Esophagus muscularis mucosa (tissue), 4 donors: ENCODE measurements around the gene ZNF331. TPM values are rescaled to one million over a fixed set of nuclear protein-coding genes. Genes with fewer than 3 reads are reported as not detected.
"Not testable (repeated sequence)": the region's sequence is repeated elsewhere in the genome, so short reads cannot be mapped to it uniquely, and the experiment has no call there.

ENCODE experiments used
- DNase-seq: peaks from one replicate; pipeline ENCODE4 v3.0.0-alpha.2; 2017; ENCODE audit errors: extremely low spot score
- H3K27ac ChIP-seq, 4 donors: fragments of 200-600 bp; sonication (generic); replicated peaks in 1 of 4; 1 replicate in 3 of 4; 2 replicates in 1 of 4; pipeline ENCODE4 v1.5.1; 2016 to 2019; ENCODE audit warnings: mild to moderate bottlenecking in 1 of 4
- H3K27me3 ChIP-seq, 4 donors: fragments of 200-600 bp; sonication (generic); one replicate each; pipeline versions ENCODE4 v1.5.1 to v1.6.0; 2016 to 2019
- H3K36me3 ChIP-seq, 4 donors: fragments of 200-600 bp; sonication (generic); one replicate each; pipeline ENCODE4 v1.5.1; 2016 to 2019
- H3K4me1 ChIP-seq, 4 donors: fragments of 200-600 bp; sonication (generic); one replicate each; pipeline ENCODE4 v1.5.1; 2016 to 2019
- H3K4me3 ChIP-seq, 4 donors: fragments of 200-600 bp; sonication (generic); 1 replicate in 2 of 4; 2 replicates in 2 of 4; pipeline ENCODE4 v1.5.1; 2016 to 2019; ENCODE audit warnings: mild to moderate bottlenecking in 4 of 4, moderate library complexity in 1 of 4
- H3K9me3 ChIP-seq, 4 donors: fragments of 200-600 bp; sonication (generic); 1 replicate in 3 of 4; 2 replicates in 1 of 4; pipeline ENCODE4 v1.5.1; 2016 to 2019
- EP300 ChIP-seq: sonication (generic); formaldehyde crosslinking; IDR thresholded peaks from one replicate; pipeline ENCODE4 v1.6.1; 2017; ENCODE audit warnings: antibody characterized with exemption
- POLR2A ChIP-seq: fragments of 450-650 bp; IDR thresholded peaks from one replicate; pipeline ENCODE4 v1.6.1; 2017; ENCODE audit warnings: antibody characterized with exemption, moderate library complexity, mild to moderate bottlenecking, low read depth
- POLR2AphosphoS5 ChIP-seq, 2 donors: sonication (generic); formaldehyde crosslinking; IDR thresholded peaks; one replicate each; pipeline ENCODE4 v1.6.1; 2017; ENCODE audit warnings: antibody characterized with exemption in 2 of 2
- WGBS: methylation state at CpG from one replicate; pipeline ENCODE4 v1.1.5; 2018; 5-methylcytosine and 5-hydroxymethylcytosine counted together
- intact Hi-C: fragments of 100-400 bp; cut with DNase I; formaldehyde crosslinking; loops from one replicate; pipeline ENCODE4 v1.15.1; 2023
- total RNA-seq, 4 donors: library from RNA; depleted of rRNA; stranded (reverse); fragments of >200 nt; gene quantifications; one replicate each; pipeline versions ENCODE4 v1.1.0 to v1.2.1, GENCODE V29; 2016
- TF ChIP-seq, protein P1 (sequence below), 3 experiments: fragments of 200-600 bp in 2 of 3; fragments of 450-650 bp in 1 of 3; sonication (generic) in 2 of 3; IDR thresholded peaks; one replicate each; pipeline ENCODE4 v1.5.1; 2017 to 2019; ENCODE audit warnings: antibody characterized with exemption in 3 of 3, mild to moderate bottlenecking in 2 of 3, moderate library complexity in 1 of 3

Gene ZNF331
- 10 to 100 TPM; 12.0 to 19.4 (median 16.3) TPM for total RNA-seq

DNA sequence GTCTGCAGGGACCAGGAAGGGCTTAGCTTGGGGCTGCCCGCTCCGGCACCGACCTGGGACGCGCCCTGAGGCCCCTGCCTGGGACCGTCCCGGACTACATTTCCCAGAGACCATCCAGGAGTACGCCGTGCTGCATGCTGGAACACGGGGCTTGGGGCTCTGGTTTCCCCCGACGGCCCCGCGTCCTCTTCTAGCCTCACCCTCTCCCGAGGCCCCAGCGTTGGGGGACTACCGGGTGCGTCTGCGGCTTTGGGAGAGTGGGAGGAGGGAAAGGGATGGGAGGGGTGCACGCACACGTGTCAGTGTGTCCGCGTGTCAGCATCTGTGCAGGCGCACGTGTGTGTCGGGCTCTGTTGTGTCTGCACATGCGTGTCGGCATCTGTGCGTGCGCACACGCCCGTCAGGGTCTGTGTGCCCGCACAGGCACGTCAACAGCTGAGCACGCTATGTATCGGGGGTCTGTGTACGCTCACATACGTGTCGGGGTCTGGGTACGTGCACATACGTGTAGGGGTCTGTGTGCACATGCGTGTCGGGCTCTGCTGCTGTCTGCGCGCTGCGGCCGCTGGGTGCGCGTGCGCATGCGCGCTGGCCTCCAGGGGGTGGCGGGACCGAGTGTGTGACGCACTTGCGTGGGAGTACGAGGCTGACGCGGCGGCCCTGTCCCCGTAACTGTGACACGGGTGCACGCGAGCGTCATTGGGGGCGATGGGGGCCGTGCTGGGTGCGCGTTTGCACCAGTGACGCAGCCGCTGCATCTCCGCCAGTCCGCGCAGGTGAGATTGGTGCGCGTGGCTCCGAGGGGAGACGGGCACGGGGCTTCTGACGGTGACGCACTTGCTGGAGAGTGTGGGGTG is at the start of gene ZNF331:
ZNF331 (plus strand) TSS at position 625 of the 857 bp plus-strand sequence. CDS start 31,232 bp downstream, outside the sequence.
- peak within 1 kb of the TSS; percentile 84 to 88 (median 86) for H3K27ac ChIP-seq
- H3K4me3 ChIP-seq = peak within 1 kb of the TSS; percentile 65 to 72 (median 67)
- no peaks in the 10 kb centered on the region for H3K27me3 ChIP-seq
- TF ChIP-seq POLR2A (peak; percentile 37), EP300 (no peak), POLR2AphosphoS5 (IDR thresholded peaks at IDR 0.05) (peak; percentile 86 to 91)
- TF ChIP-seq, protein P1, sequence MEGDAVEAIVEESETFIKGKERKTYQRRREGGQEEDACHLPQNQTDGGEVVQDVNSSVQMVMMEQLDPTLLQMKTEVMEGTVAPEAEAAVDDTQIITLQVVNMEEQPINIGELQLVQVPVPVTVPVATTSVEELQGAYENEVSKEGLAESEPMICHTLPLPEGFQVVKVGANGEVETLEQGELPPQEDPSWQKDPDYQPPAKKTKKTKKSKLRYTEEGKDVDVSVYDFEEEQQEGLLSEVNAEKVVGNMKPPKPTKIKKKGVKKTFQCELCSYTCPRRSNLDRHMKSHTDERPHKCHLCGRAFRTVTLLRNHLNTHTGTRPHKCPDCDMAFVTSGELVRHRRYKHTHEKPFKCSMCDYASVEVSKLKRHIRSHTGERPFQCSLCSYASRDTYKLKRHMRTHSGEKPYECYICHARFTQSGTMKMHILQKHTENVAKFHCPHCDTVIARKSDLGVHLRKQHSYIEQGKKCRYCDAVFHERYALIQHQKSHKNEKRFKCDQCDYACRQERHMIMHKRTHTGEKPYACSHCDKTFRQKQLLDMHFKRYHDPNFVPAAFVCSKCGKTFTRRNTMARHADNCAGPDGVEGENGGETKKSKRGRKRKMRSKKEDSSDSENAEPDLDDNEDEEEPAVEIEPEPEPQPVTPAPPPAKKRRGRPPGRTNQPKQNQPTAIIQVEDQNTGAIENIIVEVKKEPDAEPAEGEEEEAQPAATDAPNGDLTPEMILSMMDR (IDR thresholded peaks at IDR 0.05) = peak in 1 of 3 experiments; percentile 58
- 46% methylated on average over 38 of the region's 81 CpGs for WGBS
- intact Hi-C loops = no loop called here
- H3K36me3 ChIP-seq = peaks cover 0 to 10% (median 4%) of the 10 kb centered on the region in 4 donors
- H3K4me1 ChIP-seq = peaks cover 5 to 11% (median 7%) of the 10 kb centered on the region in 4 donors
- no peaks in the 10 kb centered on the region for H3K9me3 ChIP-seq
- DNase-seq = peak; percentile 94

- Histone ChIP-seq H3K27ac (no peak overlapping the region), H3K4me3 (no peak overlapping the region), H3K9me3 (peaks cover 0 to 62% (median 47%) of the 10 kb centered on the region in 4 donors), H3K36me3 (peaks cover 20 to 55% (median 45%) of the 10 kb centered on the region in 4 donors), H3K27me3 (no peaks in the 10 kb centered on the region), H3K4me1 (no peaks in the 10 kb centered on the region)
- no peak for TF ChIP-seq POLR2AphosphoS5 (IDR thresholded peaks at IDR 0.05)
- intact Hi-C loops = no loop called here
- no peak for DNase-seq
- WGBS = 95% methylated on average over 5 of the region's 5 CpGs
Measured at GRCh38 chr19:53492153-53492552, 45.8 kb upstream of the ZNF331 start.

DNA sequence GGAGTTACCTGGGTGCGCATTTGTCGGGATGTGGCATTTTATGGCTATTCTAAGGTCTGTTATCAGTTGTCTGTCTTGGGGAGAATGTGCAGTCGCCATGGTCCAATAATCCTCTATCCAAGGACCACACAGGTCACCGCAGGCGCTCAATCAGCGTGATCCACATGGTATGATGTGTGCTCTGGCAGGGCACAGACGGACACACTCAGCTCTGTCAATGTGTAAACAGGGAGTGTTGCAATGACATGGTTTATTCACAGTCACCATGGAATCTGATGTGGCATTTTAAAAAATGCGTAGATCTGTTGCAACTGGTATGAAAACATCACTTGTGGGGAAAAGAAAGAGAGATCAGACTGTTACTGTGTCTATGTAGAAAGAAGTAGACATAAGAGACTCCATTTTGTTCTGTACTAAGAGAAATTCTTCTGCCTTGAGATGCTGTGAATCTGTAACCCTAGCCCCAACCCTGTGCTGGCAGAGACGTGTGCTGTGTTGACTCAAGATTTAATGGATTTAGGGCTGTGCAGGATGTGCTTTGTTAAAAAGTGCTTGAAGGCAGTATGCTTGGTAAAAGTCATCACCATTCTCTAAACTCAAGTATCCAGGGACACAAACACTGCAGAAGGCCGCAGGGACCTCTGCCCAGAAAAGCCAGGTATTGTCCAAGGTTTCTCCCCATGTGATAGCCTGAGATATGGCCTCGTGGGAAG is 40.5 kb upstream of the ZNF331 start:
- H3K4me3 ChIP-seq, DNase-seq, H3K27ac ChIP-seq, H3K4me1 ChIP-seq, H3K36me3 ChIP-seq, intact Hi-C loops, H3K27me3 ChIP-seq: not testable (repeated sequence)
- 68% methylated on average over 11 of the region's 11 CpGs for WGBS
- H3K9me3 ChIP-seq = peaks cover 0 to 28% (median 20%) of the 10 kb centered on the region in 4 donors

DNA sequence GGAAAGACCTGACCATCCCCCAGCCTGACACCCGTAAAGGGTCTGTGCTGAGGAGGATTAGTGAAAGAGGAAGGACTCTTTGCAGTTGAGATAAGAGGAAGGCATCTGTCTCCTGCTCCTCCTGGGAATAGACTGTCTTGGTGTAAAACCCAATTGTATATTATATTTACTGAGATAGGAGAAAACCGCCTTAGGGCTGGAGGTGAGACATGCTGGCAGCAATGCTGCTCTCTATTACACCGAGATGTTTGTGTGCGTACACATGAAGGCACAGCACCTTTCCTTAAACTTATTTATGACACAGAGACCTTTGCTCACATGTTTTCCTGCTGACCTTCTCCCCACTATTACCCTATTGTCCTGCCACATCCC is 39.9 kb upstream of the ZNF331 start:
- DNase-seq = not testable (repeated sequence)

GRCh38 chr19:53503151-53503550 is 34.8 kb upstream of the ZNF331 start:
- H3K9me3 ChIP-seq, DNase-seq, H3K36me3 ChIP-seq, intact Hi-C loops, H3K27ac ChIP-seq, H3K4me3 ChIP-seq, H3K27me3 ChIP-seq: not testable (repeated sequence)
- peaks cover 4 to 16% (median 6%) of the 10 kb centered on the region in 4 donors for H3K4me1 ChIP-seq
- WGBS = 50% methylated on average over 7 of the region's 7 CpGs

More for the DNA sequence above, 39.9 kb upstream of the ZNF331 start:
- H3K4me1 ChIP-seq, H3K36me3 ChIP-seq, H3K4me3 ChIP-seq, intact Hi-C loops, H3K27me3 ChIP-seq, H3K27ac ChIP-seq: not testable (repeated sequence)
- H3K9me3 ChIP-seq = peaks cover 0 to 22% (median 15%) of the 10 kb centered on the region in 4 donors
- WGBS = 69% methylated on average over 4 of the region's 4 CpGs

GRCh38 chr19:53503671-53504364 is 34.1 kb upstream of the ZNF331 start:
- intact Hi-C loops, H3K36me3 ChIP-seq, DNase-seq, H3K9me3 ChIP-seq, H3K27me3 ChIP-seq: not testable (repeated sequence)
- TF ChIP-seq, protein P1 (IDR thresholded peaks at IDR 0.05) = peak in 1 of 3 experiments; percentile 6
- Histone ChIP-seq H3K4me1 (peaks cover 4 to 21% (median 6%) of the 10 kb centered on the region in 4 donors), H3K27ac (peak overlapping the region in 1 of 4 donors; percentile 88), H3K4me3 (peak overlapping the region in 1 of 4 donors; percentile 34)
- WGBS = no CpG with 5 or more reads among the region's 14 CpGs
